ENCODE data around the gene SUPV3L1. TPM values are rescaled to one million over a fixed set of nuclear protein-coding genes. Genes with fewer than 3 reads are reported as not detected.
A peak's percentile ranks its signal among the peaks of the same experiment; 100 is the strongest.

The SUPV3L1 gene
- total RNA-seq, 2 experiments from 2014 or later: 78.1 to 78.7 TPM

DNA sequence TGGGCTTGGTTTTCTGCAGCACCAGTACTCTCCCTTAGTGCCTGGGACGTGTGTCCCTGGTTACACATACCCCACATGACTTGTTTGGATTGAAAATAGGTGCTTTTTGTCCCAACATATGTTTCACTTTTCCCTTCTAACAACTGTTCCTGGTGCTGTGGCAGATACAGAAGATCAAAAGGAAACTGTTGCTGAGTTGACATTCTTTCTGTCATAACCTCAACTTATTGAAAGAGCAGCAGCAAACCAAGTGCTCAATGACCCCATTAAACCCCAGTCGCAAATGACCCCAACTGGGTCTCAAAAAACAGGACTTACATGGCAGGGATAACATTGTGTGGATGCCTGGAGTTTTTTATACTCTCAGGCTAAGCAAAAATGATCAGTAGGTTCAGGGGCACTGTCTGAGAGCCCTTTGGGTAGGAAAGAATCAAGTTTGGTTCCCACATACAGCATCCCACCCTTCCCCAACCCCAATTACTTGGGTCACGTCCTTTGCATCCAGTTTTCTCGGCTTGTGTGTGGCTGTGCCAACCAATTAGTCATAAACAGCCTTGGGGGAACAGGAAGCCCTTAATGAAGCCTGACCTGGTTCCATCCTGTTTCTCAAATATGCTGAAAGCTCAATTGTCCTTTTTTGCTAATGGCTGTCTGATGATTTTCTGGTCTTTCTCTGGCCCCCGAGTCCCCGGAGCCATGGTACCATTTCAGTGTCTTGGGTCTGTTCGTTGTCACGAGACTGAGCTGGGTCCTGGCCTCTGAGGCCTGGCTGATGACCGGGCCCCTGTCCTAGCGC lies 45.0 kb downstream of the SUPV3L1 start:
- Mint-ChIP-seq H3K9me3 (no peaks in the 10 kb centered on the region), H3K4me3 (no peak overlapping the region), H3K36me3 (ENCODE audit: low read depth) (no peaks in the 10 kb centered on the region), H3K4me1 (ENCODE audit: low read depth) (peaks cover 62% of the 10 kb centered on the region), H3K27me3 (no peaks in the 10 kb centered on the region), H3K27ac (peak overlapping the region; percentile 30)
- Histone ChIP-seq H3K4me3 (ENCODE audit: low read length) (no peak overlapping the region), H3K27me3 (ENCODE audit: control insufficient read depth in 1 of 2, insufficient read depth in 2 of 2, low read length in 2 of 2) (no peaks in the 10 kb centered on the region), H3K4me1 (ENCODE audit: insufficient read depth, low read length) (peaks cover 72% of the 10 kb centered on the region), H3K36me3 (ENCODE audit: insufficient read depth, low read length) (no peaks in the 10 kb centered on the region), H3K27ac (ENCODE audit: low read depth in 1 of 2, low read length in 2 of 2) (no peak overlapping the region), H3K9me3 (ENCODE audit: control insufficient read depth in 1 of 2, insufficient read depth in 1 of 2, low read length in 2 of 2) (no peaks in the 10 kb centered on the region)
- CTCF ChIA-PET: interaction anchor here (0.6 kb wide), 1 partner anchor 137 kb away, joined by 3 read pairs; the partner anchor contains the start of gene SRGN
- DNase-seq: peak in 1 of 14 experiments; percentile 48
- ATAC-seq (ENCODE audit: poor library complexity): no peak
- intact Hi-C loops (cut with DNase I, micrococcal nuclease): loop anchor here (5.0 to 10.0 kb wide), 2 partner anchors 43 to 220 kb away; partner anchors contain the start of gene SUPV3L1 (in 1 of the 2)
- TF ChIP-seq, protein P1, sequence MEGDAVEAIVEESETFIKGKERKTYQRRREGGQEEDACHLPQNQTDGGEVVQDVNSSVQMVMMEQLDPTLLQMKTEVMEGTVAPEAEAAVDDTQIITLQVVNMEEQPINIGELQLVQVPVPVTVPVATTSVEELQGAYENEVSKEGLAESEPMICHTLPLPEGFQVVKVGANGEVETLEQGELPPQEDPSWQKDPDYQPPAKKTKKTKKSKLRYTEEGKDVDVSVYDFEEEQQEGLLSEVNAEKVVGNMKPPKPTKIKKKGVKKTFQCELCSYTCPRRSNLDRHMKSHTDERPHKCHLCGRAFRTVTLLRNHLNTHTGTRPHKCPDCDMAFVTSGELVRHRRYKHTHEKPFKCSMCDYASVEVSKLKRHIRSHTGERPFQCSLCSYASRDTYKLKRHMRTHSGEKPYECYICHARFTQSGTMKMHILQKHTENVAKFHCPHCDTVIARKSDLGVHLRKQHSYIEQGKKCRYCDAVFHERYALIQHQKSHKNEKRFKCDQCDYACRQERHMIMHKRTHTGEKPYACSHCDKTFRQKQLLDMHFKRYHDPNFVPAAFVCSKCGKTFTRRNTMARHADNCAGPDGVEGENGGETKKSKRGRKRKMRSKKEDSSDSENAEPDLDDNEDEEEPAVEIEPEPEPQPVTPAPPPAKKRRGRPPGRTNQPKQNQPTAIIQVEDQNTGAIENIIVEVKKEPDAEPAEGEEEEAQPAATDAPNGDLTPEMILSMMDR (IDR thresholded peaks at IDR 0.05): no peak
- POLR2A ChIA-PET: no interaction called here

DNA sequence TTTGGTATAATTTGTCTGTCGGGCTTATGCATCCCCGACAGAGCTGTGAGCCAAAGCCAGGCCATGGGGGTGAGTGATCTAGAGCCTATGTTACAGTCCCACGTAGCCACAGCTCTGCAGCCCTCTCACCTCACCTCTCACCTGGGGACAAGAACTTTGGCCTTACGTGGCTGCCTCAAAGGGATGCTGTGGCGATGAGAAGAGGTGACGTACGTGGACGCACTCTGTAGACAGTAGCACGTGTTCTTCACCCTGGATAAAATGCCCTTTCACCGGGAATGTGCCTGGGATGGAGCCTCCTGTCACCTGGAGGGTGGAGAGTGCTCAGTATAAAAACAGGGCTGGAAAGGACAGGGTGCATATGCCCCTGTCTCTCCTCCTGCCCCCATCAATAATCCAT lies 45.6 kb downstream of the SUPV3L1 start:
- TF ChIP-seq, protein P1 (IDR thresholded peaks at IDR 0.05): no peak
- intact Hi-C loops (cut with DNase I, micrococcal nuclease): loop anchor here in 1 of 2 experiments (10.0 kb wide), 1 partner anchor 221 kb away; no protein-coding TSS in a partner anchor
- POLR2A ChIA-PET: no interaction called here
- ATAC-seq (ENCODE audit: poor library complexity): no peak
- Histone ChIP-seq H3K27me3 (ENCODE audit: control insufficient read depth in 1 of 2, insufficient read depth in 2 of 2, low read length in 2 of 2) (no peaks in the 10 kb centered on the region), H3K36me3 (ENCODE audit: insufficient read depth, low read length) (no peaks in the 10 kb centered on the region), H3K9me3 (ENCODE audit: control insufficient read depth in 1 of 2, insufficient read depth in 1 of 2, low read length in 2 of 2) (no peaks in the 10 kb centered on the region), H3K4me1 (ENCODE audit: insufficient read depth, low read length) (peaks cover 77% of the 10 kb centered on the region), H3K4me3 (ENCODE audit: low read length) (no peak overlapping the region), H3K27ac (ENCODE audit: low read depth in 1 of 2, low read length in 2 of 2) (no peak overlapping the region)
- no peaks in the 10 kb centered on the region for H3K27me3 Mint-ChIP-seq
- no peak for DNase-seq
- H3K4me3 Mint-ChIP-seq: no peak overlapping the region
- H3K4me1 Mint-ChIP-seq (ENCODE audit: low read depth): peaks cover 62% of the 10 kb centered on the region
- H3K36me3 Mint-ChIP-seq (ENCODE audit: low read depth): no peaks in the 10 kb centered on the region
- CTCF ChIA-PET: interaction anchor here (0.9 to 1.1 kb wide), 2 partner anchors 12 to 167 kb away, joined by 3 to 4 read pairs; no protein-coding TSS in a partner anchor
- H3K9me3 Mint-ChIP-seq: no peaks in the 10 kb centered on the region
- peak overlapping the region; percentile 30 for H3K27ac Mint-ChIP-seq

DNA sequence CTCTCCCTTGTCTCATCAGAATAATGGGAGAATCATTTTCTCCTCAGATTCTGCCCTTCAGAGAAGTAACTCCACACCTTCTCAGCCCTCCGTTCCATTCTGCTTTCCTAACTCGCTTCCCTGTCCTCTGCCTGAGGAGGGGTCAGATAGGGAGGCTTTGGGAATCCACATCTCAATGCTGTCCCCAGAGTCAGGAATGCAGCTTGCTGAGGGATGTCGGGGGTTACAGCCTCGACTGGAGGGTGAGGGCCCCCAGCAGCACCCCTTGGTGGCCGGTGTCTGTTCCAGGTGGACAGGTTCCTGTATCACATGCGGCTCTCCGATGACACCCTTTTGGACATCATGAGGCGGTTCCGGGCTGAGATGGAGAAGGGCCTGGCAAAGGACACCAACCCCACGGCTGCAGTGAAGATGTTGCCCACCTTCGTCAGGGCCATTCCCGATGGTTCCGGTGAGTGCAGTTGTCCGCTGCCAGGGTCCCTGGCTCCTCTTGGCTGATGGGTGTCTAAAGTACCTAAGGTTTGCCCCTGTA lies 47.0 kb downstream of the SUPV3L1 start:
- CTCF ChIA-PET: interaction anchor here (0.9 kb wide), 1 partner anchor 166 kb away, joined by 3 read pairs; no protein-coding TSS in a partner anchor
- ATAC-seq (ENCODE audit: poor library complexity) (no peak), DNase-seq (no peak)
- no peaks in the 10 kb centered on the region for H3K9me3 ChIP-seq (ENCODE audit: control insufficient read depth in 1 of 2, insufficient read depth in 1 of 2, low read length in 2 of 2)
- H3K4me3 ChIP-seq (ENCODE audit: low read length): no peak overlapping the region
- POLR2A ChIA-PET: interaction anchor here (0.6 kb wide), 1 partner anchor 132 kb away, joined by 4 read pairs; no protein-coding TSS in a partner anchor
- TF ChIP-seq, protein P1 (IDR thresholded peaks at IDR 0.05): no peak
- Mint-ChIP-seq H3K27ac (no peak overlapping the region), H3K27me3 (no peaks in the 10 kb centered on the region), H3K9me3 (no peaks in the 10 kb centered on the region), H3K36me3 (ENCODE audit: low read depth) (no peaks in the 10 kb centered on the region), H3K4me3 (no peak overlapping the region), H3K4me1 (ENCODE audit: low read depth) (peaks cover 67% of the 10 kb centered on the region)
- peaks cover 81% of the 10 kb centered on the region for H3K4me1 ChIP-seq (ENCODE audit: insufficient read depth, low read length)
- intact Hi-C loops (cut with DNase I, micrococcal nuclease): loop anchor here in 1 of 2 experiments (10.0 kb wide), 1 partner anchor 222 kb away; no protein-coding TSS in a partner anchor
- no peak overlapping the region for H3K27ac ChIP-seq (ENCODE audit: low read depth in 1 of 2, low read length in 2 of 2)
- no peaks in the 10 kb centered on the region for H3K36me3 ChIP-seq (ENCODE audit: insufficient read depth, low read length)
- H3K27me3 ChIP-seq (ENCODE audit: control insufficient read depth in 1 of 2, insufficient read depth in 2 of 2, low read length in 2 of 2): no peaks in the 10 kb centered on the region

Measured in CD4-positive, alpha-beta T cell (primary cell).